Spleen (tissue), 7 donors: Measurements from ENCODE around the gene FSIP1.

Source experiments
- POLR2AphosphoS5 ChIP-seq, 3 donors: sonication (generic); formaldehyde crosslinking; IDR thresholded peaks; one replicate each; pipeline ENCODE4 v1.5.1; 2017; ENCODE audit warnings: antibody characterized with exemption in 3 of 3
- TF ChIP-seq, protein P1 (sequence below), 11 experiments: fragments of 200-600 bp in 7 of 11; fragments of 450-650 bp in 4 of 11; sonication (generic) in 4 of 11; IDR thresholded peaks in 8 of 11; conservative IDR thresholded peaks in 3 of 11; 1 replicate in 7 of 11; 2 replicates in 4 of 11; pipeline versions ENCODE4 v1.4.0 to v1.8.0; 2016 to 2021; ENCODE audit warnings: antibody characterized with exemption in 11 of 11, inconsistent platforms in 4 of 11, mild to moderate bottlenecking in 1 of 11
- donor health status: DM: no; HTN: no; CAD: no; lungs with moderate emphysema.
- donor health status: DM: no; HTN: no; CAD: no.
- donor health status: DM: no; HTN: no; CAD: no.

DNA sequence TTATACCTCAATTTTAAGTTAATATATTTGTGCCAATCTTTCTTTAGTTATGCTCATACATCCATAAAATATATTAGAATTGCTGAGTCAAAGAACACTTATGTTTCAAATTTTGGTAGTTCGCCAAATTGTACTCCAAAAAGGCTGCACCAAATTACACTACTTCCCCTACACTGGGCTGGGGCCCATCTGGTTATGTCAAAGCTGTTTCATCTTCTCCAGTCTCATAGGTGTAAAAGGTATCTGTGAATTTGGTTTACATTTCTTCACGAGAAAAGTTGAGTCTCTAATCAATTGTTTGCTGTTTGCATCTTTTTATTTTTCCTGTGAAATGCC lies 706 bp downstream of the FSIP1 start:
- TF ChIP-seq, protein P1, sequence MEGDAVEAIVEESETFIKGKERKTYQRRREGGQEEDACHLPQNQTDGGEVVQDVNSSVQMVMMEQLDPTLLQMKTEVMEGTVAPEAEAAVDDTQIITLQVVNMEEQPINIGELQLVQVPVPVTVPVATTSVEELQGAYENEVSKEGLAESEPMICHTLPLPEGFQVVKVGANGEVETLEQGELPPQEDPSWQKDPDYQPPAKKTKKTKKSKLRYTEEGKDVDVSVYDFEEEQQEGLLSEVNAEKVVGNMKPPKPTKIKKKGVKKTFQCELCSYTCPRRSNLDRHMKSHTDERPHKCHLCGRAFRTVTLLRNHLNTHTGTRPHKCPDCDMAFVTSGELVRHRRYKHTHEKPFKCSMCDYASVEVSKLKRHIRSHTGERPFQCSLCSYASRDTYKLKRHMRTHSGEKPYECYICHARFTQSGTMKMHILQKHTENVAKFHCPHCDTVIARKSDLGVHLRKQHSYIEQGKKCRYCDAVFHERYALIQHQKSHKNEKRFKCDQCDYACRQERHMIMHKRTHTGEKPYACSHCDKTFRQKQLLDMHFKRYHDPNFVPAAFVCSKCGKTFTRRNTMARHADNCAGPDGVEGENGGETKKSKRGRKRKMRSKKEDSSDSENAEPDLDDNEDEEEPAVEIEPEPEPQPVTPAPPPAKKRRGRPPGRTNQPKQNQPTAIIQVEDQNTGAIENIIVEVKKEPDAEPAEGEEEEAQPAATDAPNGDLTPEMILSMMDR (IDR thresholded peaks at IDR 0.05 in 8 of 11, conservative IDR thresholded peaks at IDR 0.05 in 3 of 11) = no peak
- TF ChIP-seq POLR2AphosphoS5 (IDR thresholded peaks at IDR 0.05) = no peak
